ENCODE results near the gene HS2ST1. TPM values are rescaled to one million over a fixed set of nuclear protein-coding genes. Genes with fewer than 3 reads are reported as not detected.

The HS2ST1 gene
- total RNA-seq, 2 donors from 2014 or later, result 21.3 to 23.5 TPM

DNA sequence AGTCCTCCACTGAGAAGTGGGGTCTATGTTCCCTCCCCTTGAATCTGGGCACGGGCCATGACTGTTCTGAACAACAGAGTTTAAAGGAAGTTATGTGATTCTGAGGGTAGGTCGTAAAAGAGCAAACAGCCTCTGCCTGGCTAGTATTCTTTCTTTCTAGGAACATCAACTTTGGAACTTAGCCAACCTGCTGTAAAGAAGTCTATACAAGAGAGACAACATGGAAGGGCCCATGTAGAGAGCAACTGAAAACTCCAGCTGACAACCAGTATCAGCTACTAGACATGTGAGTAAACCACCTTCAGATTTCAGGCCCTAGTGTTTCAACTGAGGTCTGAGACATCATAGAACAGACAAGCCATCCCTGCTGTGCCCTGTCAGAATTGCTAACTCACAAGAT lies 8.0 kb upstream of the HS2ST1 start:
- Histone ChIP-seq H3K27me3 (no peaks in the 10 kb centered on the region), H3K9me3 (no peaks in the 10 kb centered on the region), H3K27ac (no peak overlapping the region), H3K4me3 (no peak overlapping the region), H3K36me3 (peaks cover 6% of the 10 kb centered on the region), H3K4me1 (peaks cover 5% of the 10 kb centered on the region), H3K9ac (ENCODE audit: low read depth in 2 of 2, low read length in 2 of 2) (no peak overlapping the region)
- intact Hi-C loops (cut with DNase I), result no loop called here
- no peak for DNase-seq
- TF ChIP-seq, protein P1, sequence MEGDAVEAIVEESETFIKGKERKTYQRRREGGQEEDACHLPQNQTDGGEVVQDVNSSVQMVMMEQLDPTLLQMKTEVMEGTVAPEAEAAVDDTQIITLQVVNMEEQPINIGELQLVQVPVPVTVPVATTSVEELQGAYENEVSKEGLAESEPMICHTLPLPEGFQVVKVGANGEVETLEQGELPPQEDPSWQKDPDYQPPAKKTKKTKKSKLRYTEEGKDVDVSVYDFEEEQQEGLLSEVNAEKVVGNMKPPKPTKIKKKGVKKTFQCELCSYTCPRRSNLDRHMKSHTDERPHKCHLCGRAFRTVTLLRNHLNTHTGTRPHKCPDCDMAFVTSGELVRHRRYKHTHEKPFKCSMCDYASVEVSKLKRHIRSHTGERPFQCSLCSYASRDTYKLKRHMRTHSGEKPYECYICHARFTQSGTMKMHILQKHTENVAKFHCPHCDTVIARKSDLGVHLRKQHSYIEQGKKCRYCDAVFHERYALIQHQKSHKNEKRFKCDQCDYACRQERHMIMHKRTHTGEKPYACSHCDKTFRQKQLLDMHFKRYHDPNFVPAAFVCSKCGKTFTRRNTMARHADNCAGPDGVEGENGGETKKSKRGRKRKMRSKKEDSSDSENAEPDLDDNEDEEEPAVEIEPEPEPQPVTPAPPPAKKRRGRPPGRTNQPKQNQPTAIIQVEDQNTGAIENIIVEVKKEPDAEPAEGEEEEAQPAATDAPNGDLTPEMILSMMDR (IDR thresholded peaks at IDR 0.05), result no peak

DNA sequence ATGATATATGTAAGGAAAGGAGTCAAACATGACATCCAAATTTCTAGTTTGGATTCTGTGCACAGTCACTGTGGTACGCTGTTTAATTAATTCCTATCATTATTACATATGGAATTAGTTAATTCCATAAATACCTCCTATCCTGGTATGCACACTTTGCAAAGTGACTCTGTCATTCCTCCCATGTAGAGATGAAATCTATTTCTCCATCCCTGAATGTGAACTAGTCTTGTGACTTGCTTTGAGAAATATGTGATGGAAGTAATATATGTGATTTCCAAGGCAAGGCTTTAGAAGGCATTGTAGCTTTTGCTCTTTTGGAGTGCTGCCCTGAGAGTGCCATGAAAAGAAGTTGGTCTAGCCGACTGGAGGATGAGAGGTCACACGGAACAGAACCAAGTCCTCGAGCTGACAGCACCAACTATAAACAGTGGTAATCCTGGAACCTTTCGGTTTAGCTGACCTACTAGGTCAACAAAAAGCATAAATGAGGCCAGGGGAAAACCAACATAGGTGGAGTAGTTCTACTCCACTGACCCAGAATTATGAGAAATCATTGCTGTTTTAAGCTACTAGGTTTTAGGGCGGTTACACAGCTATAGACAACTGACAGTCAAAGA lies 2.0 kb upstream of the HS2ST1 start:
- Histone ChIP-seq H3K27me3 (no peaks in the 10 kb centered on the region), H3K4me1 (no peaks in the 10 kb centered on the region), H3K4me3 (peak overlapping the region; percentile 55), H3K9me3 (no peaks in the 10 kb centered on the region), H3K9ac (ENCODE audit: low read depth in 2 of 2, low read length in 2 of 2) (peak overlapping the region in 1 of 2 donors; percentile 82), H3K27ac (no peak overlapping the region), H3K36me3 (no peaks in the 10 kb centered on the region)
- no peak for DNase-seq
- intact Hi-C loops (cut with DNase I), result no loop called here
- TF ChIP-seq, protein P1 (IDR thresholded peaks at IDR 0.05), result no peak

DNA sequence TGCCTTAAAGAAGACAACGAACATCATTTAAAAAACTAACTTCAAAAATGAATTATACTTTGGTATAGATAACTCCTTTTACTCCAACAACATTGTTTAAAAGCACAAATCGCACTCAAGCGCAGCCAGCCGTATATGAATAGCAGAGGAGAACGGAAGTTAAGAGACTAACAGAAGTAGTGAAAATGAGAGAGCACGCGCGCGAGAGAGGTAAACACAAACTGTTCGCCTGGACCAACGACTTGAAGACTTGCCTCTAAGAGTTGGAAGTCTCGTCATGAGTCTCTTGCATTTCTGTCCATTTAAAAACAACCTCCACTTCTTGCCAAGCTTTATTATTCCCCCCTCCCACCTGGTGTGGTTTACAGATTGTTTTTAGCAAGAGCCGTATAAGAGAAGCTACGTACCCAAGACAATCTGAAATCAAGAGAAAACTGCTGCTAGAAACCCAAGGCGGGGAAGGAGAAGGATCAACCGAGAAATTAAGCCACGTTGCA lies 988 bp upstream of the HS2ST1 start:
- intact Hi-C loops (cut with DNase I), result no loop called here
- peak overlapping the region; percentile 82 to 99 for H3K9ac ChIP-seq (ENCODE audit: low read depth in 2 of 2, low read length in 2 of 2)
- no peaks in the 10 kb centered on the region for H3K9me3 ChIP-seq
- peak overlapping the region; percentile 55 for H3K4me3 ChIP-seq
- peak; percentile 61 for DNase-seq
- H3K27ac ChIP-seq, result peak overlapping the region; percentile 82
- TF ChIP-seq, protein P1 (IDR thresholded peaks at IDR 0.05), result no peak
- H3K27me3 ChIP-seq, result no peaks in the 10 kb centered on the region
- no peaks in the 10 kb centered on the region for H3K4me1 ChIP-seq
- no peaks in the 10 kb centered on the region for H3K36me3 ChIP-seq

DNA sequence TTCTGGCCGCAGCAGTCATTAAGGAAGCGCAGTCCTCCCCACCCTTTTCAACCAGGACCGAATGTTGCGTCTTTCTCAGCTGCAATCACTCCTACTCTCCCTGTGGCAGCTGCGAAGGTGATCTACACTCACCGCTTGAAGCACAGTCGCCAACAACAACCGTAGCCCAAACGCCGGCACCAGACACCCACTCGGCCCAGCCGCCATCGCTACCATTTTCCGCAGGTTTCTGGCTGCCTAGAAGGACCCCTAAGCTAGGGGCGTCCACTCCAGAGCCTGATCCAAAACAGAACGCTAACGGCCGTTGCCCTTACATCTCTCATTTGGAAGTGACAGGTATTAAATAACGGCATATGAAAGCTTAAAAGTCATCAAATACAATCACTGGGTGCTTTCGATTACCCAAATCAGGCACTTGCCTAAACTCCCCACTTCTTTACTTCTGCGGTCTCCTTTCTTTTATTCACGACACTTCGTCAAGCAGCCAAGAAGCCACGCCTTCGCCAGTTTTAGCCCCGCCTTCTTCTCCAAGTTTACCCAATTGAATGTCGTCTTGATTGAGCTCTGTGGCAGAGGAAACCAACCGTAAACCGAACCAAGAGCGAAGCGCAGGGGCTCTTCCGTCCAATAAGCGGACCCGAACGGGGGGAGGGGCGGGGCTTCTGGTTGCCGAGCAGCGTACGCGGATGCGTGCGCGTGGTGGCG lies 387 bp upstream of the HS2ST1 start, which contains the start of gene SELENOF:
Gene SELENOF, minus strand, starts transcription at position 231 of the 705 bp plus-strand sequence. Its CDS starts 15 bp downstream, at position 216.
- no peaks in the 10 kb centered on the region for H3K27me3 ChIP-seq
- H3K4me1 ChIP-seq, result no peaks in the 10 kb centered on the region
- intact Hi-C loops (cut with DNase I), result no loop called here
- TF ChIP-seq, protein P1 (IDR thresholded peaks at IDR 0.05), result no peak
- no peaks in the 10 kb centered on the region for H3K9me3 ChIP-seq
- H3K27ac ChIP-seq, result peak within 1 kb of the TSS; percentile 82
- H3K36me3 ChIP-seq, result no peaks in the 10 kb centered on the region
- H3K4me3 ChIP-seq, result peak within 1 kb of the TSS; percentile 55
- peak within 1 kb of the TSS; percentile 82 to 99 for H3K9ac ChIP-seq (ENCODE audit: low read depth in 2 of 2, low read length in 2 of 2)
- DNase-seq, result peak; percentile 99

DNA sequence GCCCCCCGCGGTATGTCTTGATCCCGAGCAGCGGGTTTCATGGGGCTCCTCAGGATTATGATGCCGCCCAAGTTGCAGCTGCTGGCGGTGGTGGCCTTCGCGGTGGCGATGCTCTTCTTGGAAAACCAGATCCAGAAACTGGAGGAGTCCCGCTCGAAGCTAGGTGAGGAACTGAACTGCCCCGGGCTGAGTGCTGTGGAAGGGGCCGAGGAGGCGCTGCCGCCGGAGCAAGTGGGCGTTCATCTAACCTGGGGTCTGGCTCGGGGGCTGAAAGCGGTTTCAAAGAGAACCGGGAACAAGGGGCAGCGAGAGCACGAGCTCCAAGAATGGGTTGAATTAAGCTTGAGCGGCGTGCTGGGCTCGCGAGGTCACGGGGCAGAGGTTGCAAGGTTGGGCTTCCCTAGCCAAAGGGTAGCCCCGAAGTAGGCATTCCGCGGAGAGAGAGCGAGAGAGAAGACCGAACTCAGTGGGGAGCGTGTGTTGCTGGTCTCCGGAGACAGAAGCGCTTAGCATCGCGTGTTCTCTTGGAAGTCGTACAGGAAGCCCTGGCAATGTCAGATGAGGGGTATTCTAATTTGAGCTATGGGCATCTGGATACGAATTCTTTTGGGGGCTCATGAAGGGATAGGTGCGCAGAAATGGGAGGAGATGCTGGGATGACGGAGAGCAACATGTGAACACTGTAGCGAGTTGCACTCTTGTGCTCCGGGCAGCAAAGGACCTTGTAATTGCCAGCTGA lies 732 bp downstream of the HS2ST1 start:
- DNase-seq, result peak; percentile 69
- Histone ChIP-seq H3K4me1 (no peaks in the 10 kb centered on the region), H3K9me3 (no peaks in the 10 kb centered on the region)

More for the DNA sequence above, 732 bp downstream of the HS2ST1 start:
- intact Hi-C loops (cut with DNase I), result no loop called here
- TF ChIP-seq, protein P1 (IDR thresholded peaks at IDR 0.05), result no peak
- H3K4me3 ChIP-seq, result peak overlapping the region; percentile 55
- H3K9ac ChIP-seq (ENCODE audit: low read depth in 2 of 2, low read length in 2 of 2), result peak overlapping the region; percentile 80 to 96
- H3K36me3 ChIP-seq, result no peaks in the 10 kb centered on the region
- H3K27ac ChIP-seq, result peak overlapping the region; percentile 45
- no peaks in the 10 kb centered on the region for H3K27me3 ChIP-seq
